Naive thymus-derived CD8-positive, alpha-beta T cell (primary cell): Measurements from ENCODE around the gene REXO4. TPM values are rescaled to one million over a fixed set of nuclear protein-coding genes. Genes with fewer than 3 reads are reported as not detected.
"Not testable (repeated sequence)": the region's sequence is repeated elsewhere in the genome, so short reads cannot be mapped to it uniquely, and the experiment has no call there.

ENCODE experiments used
- ATAC-seq, 2 donors: fragments of 150-1000 bp; cut with Tn5 transposase in 1 of 2; sonication (Bioruptor Pico), chemical (Tn5 transposase) in 1 of 2; 1 replicate in 1 of 2; 2 replicates in 1 of 2; pipeline ENCODE4 v1.10.0; 2021; ENCODE audit warnings: mild to moderate bottlenecking in 2 of 2, moderate library complexity in 2 of 2
- POLR2A ChIA-PET: fragments of 350-600 bp; sonication (Branson Sonifier 250); formaldehyde crosslinking; loops from one replicate; lab custom pipeline; 2021; ENCODE audit warnings: antibody characterized with exemption; lab: Charles Lee
- DNase-seq, 10 donors: peaks; one replicate each; pipeline versions ENCODE4 v3.0.0 to v3.0.0-alpha.2; 2020 to 2022
- H3K27ac Mint-ChIP-seq, 10 donors: one replicate each; pipeline ENCODE4 v1.8.0; 2020 to 2022; ENCODE audit warnings: mild to moderate bottlenecking in 10 of 10, mixed read lengths in 10 of 10, moderate library complexity in 4 of 10, inconsistent platforms in 1 of 10
- H3K27me3 Mint-ChIP-seq, 5 donors: one replicate each; pipeline ENCODE4 v1.8.0; 2021 to 2022; ENCODE audit warnings: mixed read lengths in 5 of 5
- H3K36me3 Mint-ChIP-seq, 3 donors: one replicate each; pipeline ENCODE4 v1.8.0; 2020 to 2022; ENCODE audit warnings: mixed read lengths in 3 of 3, mild to moderate bottlenecking in 2 of 3, inconsistent platforms in 1 of 3
- H3K4me1 Mint-ChIP-seq, 4 donors: one replicate each; pipeline ENCODE4 v1.8.0; 2021 to 2022; ENCODE audit warnings: mixed read lengths in 4 of 4
- H3K4me3 Mint-ChIP-seq, 10 donors: one replicate each; pipeline ENCODE4 v1.8.0; 2020 to 2022; ENCODE audit warnings: mild to moderate bottlenecking in 10 of 10, mixed read lengths in 10 of 10, moderate library complexity in 6 of 10, inconsistent platforms in 1 of 10
- H3K9me3 Mint-ChIP-seq, 9 donors: one replicate each; pipeline ENCODE4 v1.8.0; 2020 to 2022; ENCODE audit warnings: mixed read lengths in 9 of 9, mild to moderate bottlenecking in 3 of 9, inconsistent platforms in 1 of 9, moderate library complexity in 1 of 9
- polyA plus RNA-seq, 3 donors: library from polyadenylated mRNA; unstranded; fragments of 300-500 nt; fragmentation: Illumina TruSeq; gene quantifications; one replicate each; pipeline ENCODE4 v1.2.3, GENCODE V29; 2021
- total RNA-seq, 8 experiments: library from RNA in 2 of 8; stranded (reverse) in 2 of 8; gene quantifications; one replicate each; pipeline ENCODE4 v1.2.3 and lab custom pipeline; 2021 to 2026

Gene REXO4
- total and polyA plus RNA-seq, 5 experiments from 2014 or later, result 15.9 to 45.6 (median 30.5) TPM

GRCh38 chr9:133404454-133405002 is 13.3 kb downstream of the REXO4 start:
- H3K4me1 Mint-ChIP-seq, result peaks cover 6 to 10% (median 8%) of the 10 kb centered on the region in 4 donors
- peak overlapping the region in 2 of 10 donors; percentile 75 to 83 for H3K27ac Mint-ChIP-seq
- H3K4me3 Mint-ChIP-seq, result no peak overlapping the region

DNA sequence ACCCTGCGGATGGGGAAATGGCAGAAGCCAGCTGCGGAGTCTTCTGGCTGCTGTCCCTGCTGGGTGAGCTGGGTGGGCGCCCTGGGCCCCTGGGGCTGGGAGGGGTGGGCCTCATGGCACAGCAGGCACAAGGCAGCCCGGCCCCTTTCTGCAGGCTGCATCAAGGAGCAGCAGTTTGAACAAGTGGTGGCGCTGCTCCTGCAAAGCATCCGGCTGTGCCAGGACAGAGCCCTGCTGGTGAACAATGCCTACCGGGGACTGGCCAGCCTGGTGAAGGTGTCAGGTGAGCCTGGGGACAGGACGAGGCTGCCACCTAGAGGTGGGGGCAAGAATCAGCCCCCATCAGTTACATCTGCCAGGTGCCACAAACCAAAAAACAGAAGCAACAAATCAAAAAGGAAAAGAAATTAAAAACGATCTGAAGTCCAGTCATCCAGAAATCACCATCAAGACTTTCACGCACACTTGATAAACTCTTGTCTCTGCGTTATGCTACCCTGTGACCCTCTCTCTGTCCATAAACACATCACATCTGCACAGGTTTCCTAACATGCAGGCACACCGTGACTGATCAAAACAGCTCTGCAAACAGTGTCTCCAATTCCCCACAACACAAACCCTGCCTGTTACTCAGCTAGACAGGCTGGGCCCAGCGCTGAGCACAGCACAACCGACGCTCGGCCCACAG is 13.9 kb downstream of the REXO4 start:
- DNase-seq (peak; percentile 45 to 80 (median 56)), ATAC-seq (peak; percentile 72 to 73)
- Mint-ChIP-seq H3K9me3 (no peaks in the 10 kb centered on the region), H3K27ac (peak overlapping the region in 3 of 10 donors; percentile 62 to 83 (median 75)), H3K4me1 (peaks cover 6 to 10% (median 8%) of the 10 kb centered on the region in 4 donors), H3K27me3 (no peaks in the 10 kb centered on the region), H3K36me3 (peaks cover 0 to 39% (median 10%) of the 10 kb centered on the region in 3 donors), H3K4me3 (no peak overlapping the region)
- POLR2A ChIA-PET, result interaction anchor here (1.1 to 1.4 kb wide), 3 partner anchors 9 to 218 kb away, joined by 3 to 4 read pairs (median 3); no protein-coding TSS in a partner anchor

More at GRCh38 chr9:133404454-133405002, 13.3 kb downstream of the REXO4 start:
- POLR2A ChIA-PET, result interaction anchor here (1.2 kb wide), 1 partner anchor 9 kb away, joined by 4 read pairs; no protein-coding TSS in a partner anchor
- Mint-ChIP-seq H3K27me3 (no peaks in the 10 kb centered on the region), H3K36me3 (peaks cover 0 to 45% (median 11%) of the 10 kb centered on the region in 3 donors), H3K9me3 (no peaks in the 10 kb centered on the region)
- DNase-seq (no peak), ATAC-seq (no peak)

GRCh38 chr9:133402689-133403088 is 15.1 kb downstream of the REXO4 start:
- H3K9me3 Mint-ChIP-seq, result no peaks in the 10 kb centered on the region
- POLR2A ChIA-PET, result interaction anchor here (0.5 to 1.4 kb wide), 6 partner anchors 11 to 217 kb away, joined by 3 to 4 read pairs (median 3); partner anchors contain the start of genes MED22, REXO4 and RPL7A
- DNase-seq (no peak), ATAC-seq (no peak)
- H3K4me3 Mint-ChIP-seq, result no peak overlapping the region
- no peak overlapping the region for H3K27ac Mint-ChIP-seq
- peaks cover 6 to 10% (median 8%) of the 10 kb centered on the region in 4 donors for H3K4me1 Mint-ChIP-seq
- no peaks in the 10 kb centered on the region for H3K27me3 Mint-ChIP-seq
- peaks cover 0 to 30% (median 8%) of the 10 kb centered on the region in 3 donors for H3K36me3 Mint-ChIP-seq

- Mint-ChIP-seq H3K4me3 (no peak overlapping the region), H3K36me3 (peaks cover 0 to 20% (median 0%) of the 10 kb centered on the region in 3 donors), H3K4me1 (peaks cover 0 to 6% (median 4%) of the 10 kb centered on the region in 4 donors), H3K27ac (peak overlapping the region in 1 of 10 donors; percentile 56), H3K9me3 (no peaks in the 10 kb centered on the region), H3K27me3 (no peaks in the 10 kb centered on the region)
- POLR2A ChIA-PET, result interaction anchor here (1.2 kb wide), 1 partner anchor 16 kb away, joined by 3 read pairs; the partner anchor contains the start of gene REXO4
- DNase-seq (no peak), ATAC-seq (no peak)
Observed at GRCh38 chr9:133401588-133401987, 16.2 kb downstream of the REXO4 start.

- POLR2A ChIA-PET, result interaction anchor here (0.6 kb wide), 1 partner anchor 8 kb away, joined by 3 read pairs; no protein-coding TSS in a partner anchor
- ATAC-seq (no peak), DNase-seq (no peak)
- Mint-ChIP-seq H3K36me3 (peaks cover 0 to 7% (median 0%) of the 10 kb centered on the region in 3 donors), H3K27ac (peak overlapping the region in 1 of 10 donors; percentile 53), H3K4me3 (no peak overlapping the region), H3K27me3 (no peaks in the 10 kb centered on the region), H3K4me1 (peaks cover 0 to 6% (median 4%) of the 10 kb centered on the region in 4 donors), H3K9me3 (no peaks in the 10 kb centered on the region)
Observed at GRCh38 chr9:133400292-133400691, 17.5 kb downstream of the REXO4 start.

- Mint-ChIP-seq H3K27ac (peak overlapping the region in 1 of 10 donors; percentile 74), H3K27me3 (no peaks in the 10 kb centered on the region), H3K4me3 (no peak overlapping the region), H3K4me1 (peaks cover 0 to 2% (median 0%) of the 10 kb centered on the region in 4 donors), H3K36me3 (peaks cover 0 to 2% (median 0%) of the 10 kb centered on the region in 3 donors), H3K9me3 (no peaks in the 10 kb centered on the region)
- ATAC-seq (no peak), DNase-seq (no peak)
- POLR2A ChIA-PET, result no interaction called here
Observed at GRCh38 chr9:133397895-133398294, 19.9 kb downstream of the REXO4 start.

DNA sequence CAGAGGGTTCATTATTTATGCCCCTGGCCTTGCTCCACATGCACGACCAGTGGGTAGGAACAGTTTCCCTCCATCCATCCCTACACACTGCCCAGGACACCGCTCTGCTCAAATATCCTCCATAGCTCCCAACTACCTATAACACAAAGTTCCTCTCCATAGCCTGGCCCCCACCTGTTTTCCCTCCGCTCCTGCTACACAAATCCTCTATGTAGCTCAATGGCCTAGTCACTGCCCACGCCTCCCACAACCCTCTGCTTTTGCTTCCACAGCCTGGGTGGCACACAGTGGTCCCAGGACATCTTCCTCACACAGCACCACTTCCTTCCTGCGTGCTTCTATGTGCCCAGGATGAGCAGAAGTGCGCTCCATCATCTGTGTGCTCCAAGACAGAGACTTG is 20.4 kb downstream of the REXO4 start:
- no peak for ATAC-seq
- peaks cover 0 to 2% (median 0%) of the 10 kb centered on the region in 4 donors for H3K4me1 Mint-ChIP-seq

GRCh38 chr9:133396952-133397351 is 20.9 kb downstream of the REXO4 start:
- peak overlapping the region in 3 of 10 donors; percentile 49 to 74 (median 69) for H3K27ac Mint-ChIP-seq
- peaks cover 0 to under 1% (median 0%) of the 10 kb centered on the region in 3 donors for H3K36me3 Mint-ChIP-seq
- peaks cover 0 to 2% (median 0%) of the 10 kb centered on the region in 4 donors for H3K4me1 Mint-ChIP-seq
- POLR2A ChIA-PET, result no interaction called here
- DNase-seq (no peak), ATAC-seq (no peak)
- H3K9me3 Mint-ChIP-seq, result no peaks in the 10 kb centered on the region
- no peak overlapping the region for H3K4me3 Mint-ChIP-seq
- H3K27me3 Mint-ChIP-seq, result no peaks in the 10 kb centered on the region

More for the DNA sequence above, 20.4 kb downstream of the REXO4 start:
- peak overlapping the region in 4 of 10 donors; percentile 49 to 94 (median 72) for H3K27ac Mint-ChIP-seq
- POLR2A ChIA-PET, result no interaction called here
- no peak overlapping the region for H3K4me3 Mint-ChIP-seq
- no peaks in the 10 kb centered on the region for H3K9me3 Mint-ChIP-seq
- peaks cover 0 to 2% (median 0%) of the 10 kb centered on the region in 3 donors for H3K36me3 Mint-ChIP-seq
- no peaks in the 10 kb centered on the region for H3K27me3 Mint-ChIP-seq
- DNase-seq, result no peak

DNA sequence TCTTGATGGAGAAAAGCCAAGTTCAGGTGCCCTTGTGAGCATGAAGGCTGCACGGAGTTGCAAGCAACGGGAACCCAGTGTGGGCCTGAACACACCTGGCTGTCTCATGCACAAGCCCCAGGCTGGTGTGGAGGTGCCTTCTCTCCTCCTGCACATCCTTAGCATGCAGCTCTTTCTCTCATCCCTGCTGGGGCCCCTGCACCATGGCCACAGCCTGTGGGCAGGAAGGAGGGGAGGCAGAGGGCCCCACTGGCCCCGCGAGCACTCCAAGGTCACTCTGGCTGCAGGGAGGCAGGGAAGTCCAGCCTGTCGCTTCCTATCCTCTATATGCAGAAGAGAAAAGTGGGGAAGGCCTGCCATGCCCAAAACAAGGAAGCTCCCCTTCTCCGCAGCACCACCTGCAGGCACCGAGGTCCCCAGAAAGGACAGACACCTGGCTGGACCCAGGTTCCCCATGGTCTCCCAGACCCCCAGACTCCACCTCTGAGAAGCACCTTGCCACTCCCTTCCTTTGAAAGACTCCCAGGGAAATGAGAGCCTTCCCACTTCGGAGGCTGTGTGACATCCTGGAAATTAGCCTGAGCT is 23.0 kb downstream of the REXO4 start:
- Mint-ChIP-seq H3K4me1 (peaks cover 0 to 2% (median 0%) of the 10 kb centered on the region in 4 donors), H3K27me3 (peaks cover 0 to 11% (median 0%) of the 10 kb centered on the region in 5 donors), H3K36me3 (no peaks in the 10 kb centered on the region), H3K4me3 (no peak overlapping the region), H3K27ac (peak overlapping the region in 1 of 10 donors; percentile 37), H3K9me3 (no peaks in the 10 kb centered on the region)
- POLR2A ChIA-PET, result interaction anchor here (1.5 kb wide), 1 partner anchor 9 kb away, joined by 4 read pairs; no protein-coding TSS in a partner anchor
- ATAC-seq (no peak), DNase-seq (no peak)

- H3K4me1 Mint-ChIP-seq, result peaks cover 0 to 2% (median 0%) of the 10 kb centered on the region in 4 donors
- H3K4me3 Mint-ChIP-seq, result no peak overlapping the region
- DNase-seq (no peak), ATAC-seq (no peak)
- peaks cover 0 to 17% (median 2%) of the 10 kb centered on the region in 5 donors for H3K27me3 Mint-ChIP-seq
- POLR2A ChIA-PET, result no interaction called here
- H3K27ac Mint-ChIP-seq, result no peak overlapping the region
- no peaks in the 10 kb centered on the region for H3K9me3 Mint-ChIP-seq
- no peaks in the 10 kb centered on the region for H3K36me3 Mint-ChIP-seq
Observed at GRCh38 chr9:133393399-133393798, 24.4 kb downstream of the REXO4 start.

DNA sequence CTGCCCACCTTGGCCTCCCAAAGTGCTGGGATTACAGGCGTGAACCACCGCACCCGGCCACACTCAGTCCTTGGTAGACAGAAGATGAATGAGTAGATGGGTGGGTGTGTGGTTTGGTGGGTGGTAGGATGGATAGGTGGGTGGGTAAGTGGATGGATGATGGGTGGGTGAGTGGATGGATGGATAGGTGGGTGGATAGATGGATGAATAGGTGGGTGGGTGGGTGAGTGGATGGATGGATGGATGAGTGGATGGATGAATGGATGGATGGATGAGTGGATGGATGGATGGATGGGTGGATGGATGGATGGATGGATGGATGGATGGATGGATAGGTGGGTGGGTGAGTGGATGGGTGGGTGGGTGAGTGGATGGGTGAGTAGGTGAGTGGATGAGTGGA is 25.5 kb downstream of the REXO4 start:
- DNase-seq, H3K27ac Mint-ChIP-seq, H3K4me1 Mint-ChIP-seq, H3K9me3 Mint-ChIP-seq, ATAC-seq, H3K36me3 Mint-ChIP-seq, H3K4me3 Mint-ChIP-seq: not testable (repeated sequence)
- POLR2A ChIA-PET, result interaction anchor here (0.6 to 0.8 kb wide), 2 partner anchors 8 to 10 kb away, joined by 3 to 4 read pairs; no protein-coding TSS in a partner anchor
- H3K27me3 Mint-ChIP-seq, result peaks cover 0 to 17% (median 2%) of the 10 kb centered on the region in 5 donors

DNA sequence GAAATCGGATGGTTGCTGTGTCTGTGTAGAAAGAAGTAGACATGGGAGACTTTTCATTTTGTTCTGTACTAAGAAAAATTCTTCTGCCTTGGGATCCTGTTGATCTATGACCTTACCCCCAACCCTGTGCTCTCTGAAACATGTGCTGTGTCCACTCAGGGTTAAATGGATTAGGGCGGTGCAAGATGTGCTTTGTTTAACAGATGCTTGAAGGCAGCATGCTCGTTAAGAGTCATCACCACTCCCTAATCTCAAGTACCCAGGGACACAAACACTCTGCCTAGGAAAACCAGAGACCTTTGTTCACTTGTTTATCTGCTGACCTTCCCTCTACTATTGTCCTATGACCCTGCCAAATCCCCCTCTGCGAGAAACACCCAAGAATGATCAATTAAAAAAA is 26.4 kb downstream of the REXO4 start:
- not testable (repeated sequence) for DNase-seq, ATAC-seq, H3K9me3 Mint-ChIP-seq, H3K4me3 Mint-ChIP-seq, H3K27ac Mint-ChIP-seq, H3K4me1 Mint-ChIP-seq, H3K36me3 Mint-ChIP-seq
- H3K27me3 Mint-ChIP-seq, result peaks cover 0 to 17% (median 2%) of the 10 kb centered on the region in 5 donors
- POLR2A ChIA-PET, result interaction anchor here (0.8 kb wide), 1 partner anchor 11 kb away, joined by 4 read pairs; no protein-coding TSS in a partner anchor
